A549 (cell line): ENCODE data around the gene PSMD13.

Experiments used
- BHLHE40 ChIP-seq: IDR thresholded peaks from 2 replicates; pipeline ENCODE4 v1.6.1; 2012; ENCODE audit warnings: low read depth, low read length, inconsistent platforms
- CEBPB ChIP-seq, 2 experiments: fragments of >200 bp in 1 of 2; sonication (Bioruptor Twin) in 1 of 2; formaldehyde crosslinking in 1 of 2; IDR thresholded peaks; 2 replicates each; pipeline ENCODE4 v1.6.1; 2012 to 2016
- JUN ChIP-seq, 2 experiments: fragments of >200 bp; sonication (Bioruptor Twin); formaldehyde crosslinking; IDR thresholded peaks; 2 replicates in 1 of 2; 3 replicates in 1 of 2; pipeline ENCODE4 v1.6.1; 2016 to 2017
- POLR2AphosphoS2 ChIP-seq: conservative IDR thresholded peaks from 2 replicates; pipeline ENCODE4 v1.6.1; 2012; ENCODE audit warnings: low read length, improper control_type of control experiment, inconsistent platforms
- ZC3H11A ChIP-seq: fragments of 450-650 bp; IDR thresholded peaks from 2 replicates; pipeline ENCODE4 v1.6.1; 2014; ENCODE audit warnings: antibody characterized with exemption, mild to moderate bottlenecking
- ZSCAN20 ChIP-seq: fragments of 250-450 bp; sonication (Bioruptor Pico); IDR thresholded peaks from 2 replicates; pipeline ENCODE4 v1.8.0; 2022; ENCODE audit warnings: mild to moderate bottlenecking, moderate library complexity
- TF ChIP-seq, protein P1 (sequence below): fragments of >200 bp; sonication (Bioruptor Twin); formaldehyde crosslinking; IDR thresholded peaks from 3 replicates; pipeline ENCODE4 v1.5.1; 2016
- TF ChIP-seq, protein P2 (sequence below): fragments of 250-450 bp; sonication (Bioruptor Pico); IDR thresholded peaks from 2 replicates; pipeline ENCODE4 v1.5.0; 2020; ENCODE audit warnings: low read depth, mild to moderate bottlenecking, moderate library complexity

DNA sequence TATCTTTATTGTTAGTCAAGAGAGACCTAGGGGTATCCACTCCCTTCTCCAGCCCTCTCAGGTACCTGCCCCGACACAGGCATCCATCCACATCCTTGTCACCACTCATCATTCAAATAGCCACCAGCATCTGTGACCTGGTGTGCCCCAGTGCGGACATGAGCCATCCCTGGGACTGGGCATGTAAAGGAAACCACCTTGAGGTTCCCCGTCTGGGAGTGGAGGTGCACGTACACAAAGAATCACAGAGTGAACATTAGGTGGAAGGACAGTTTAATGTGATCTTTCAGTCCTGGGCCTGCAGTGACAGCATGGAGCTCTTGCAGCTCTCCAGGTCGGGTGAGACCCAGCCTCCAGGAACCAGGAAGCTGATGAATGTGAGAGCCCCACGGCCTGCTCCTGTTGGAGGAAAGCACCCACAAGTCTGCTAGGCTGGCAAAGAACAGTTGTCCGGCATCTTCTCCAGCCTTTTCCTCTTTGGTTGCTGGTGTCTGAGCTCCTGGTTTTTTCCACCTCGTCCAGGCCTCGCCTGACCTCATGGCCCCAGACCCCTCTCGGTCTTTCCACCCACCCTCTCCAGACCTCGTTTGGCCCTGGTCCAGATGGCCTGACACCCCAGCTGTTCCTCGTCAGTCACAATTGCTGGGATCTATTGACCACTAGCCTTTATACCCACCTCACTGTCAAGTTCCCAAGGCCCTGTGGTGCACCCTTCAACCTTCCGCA, 16.5 kb downstream of the PSMD13 start:
- TF ChIP-seq, protein P1, sequence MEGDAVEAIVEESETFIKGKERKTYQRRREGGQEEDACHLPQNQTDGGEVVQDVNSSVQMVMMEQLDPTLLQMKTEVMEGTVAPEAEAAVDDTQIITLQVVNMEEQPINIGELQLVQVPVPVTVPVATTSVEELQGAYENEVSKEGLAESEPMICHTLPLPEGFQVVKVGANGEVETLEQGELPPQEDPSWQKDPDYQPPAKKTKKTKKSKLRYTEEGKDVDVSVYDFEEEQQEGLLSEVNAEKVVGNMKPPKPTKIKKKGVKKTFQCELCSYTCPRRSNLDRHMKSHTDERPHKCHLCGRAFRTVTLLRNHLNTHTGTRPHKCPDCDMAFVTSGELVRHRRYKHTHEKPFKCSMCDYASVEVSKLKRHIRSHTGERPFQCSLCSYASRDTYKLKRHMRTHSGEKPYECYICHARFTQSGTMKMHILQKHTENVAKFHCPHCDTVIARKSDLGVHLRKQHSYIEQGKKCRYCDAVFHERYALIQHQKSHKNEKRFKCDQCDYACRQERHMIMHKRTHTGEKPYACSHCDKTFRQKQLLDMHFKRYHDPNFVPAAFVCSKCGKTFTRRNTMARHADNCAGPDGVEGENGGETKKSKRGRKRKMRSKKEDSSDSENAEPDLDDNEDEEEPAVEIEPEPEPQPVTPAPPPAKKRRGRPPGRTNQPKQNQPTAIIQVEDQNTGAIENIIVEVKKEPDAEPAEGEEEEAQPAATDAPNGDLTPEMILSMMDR, result no peak
- TF ChIP-seq CEBPB (IDR thresholded peaks at IDR 0.05) (no peak), ZSCAN20 (CRISPR knock-in tag) (no peak), ZC3H11A (no peak), BHLHE40 (no peak), JUN (IDR thresholded peaks at IDR 0.05) (no peak), POLR2AphosphoS2 (no peak)
- TF ChIP-seq, protein P2, sequence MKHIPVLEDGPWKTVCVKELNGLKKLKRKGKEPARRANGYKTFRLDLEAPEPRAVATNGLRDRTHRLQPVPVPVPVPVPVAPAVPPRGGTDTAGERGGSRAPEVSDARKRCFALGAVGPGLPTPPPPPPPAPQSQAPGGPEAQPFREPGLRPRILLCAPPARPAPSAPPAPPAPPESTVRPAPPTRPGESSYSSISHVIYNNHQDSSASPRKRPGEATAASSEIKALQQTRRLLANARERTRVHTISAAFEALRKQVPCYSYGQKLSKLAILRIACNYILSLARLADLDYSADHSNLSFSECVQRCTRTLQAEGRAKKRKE (CRISPR knock-in tag), result no peak
